HPDE6-E6E7 (cell line): ENCODE results near the gene OR5H6.
"Not testable (repeated sequence)": the region's sequence is repeated elsewhere in the genome, so short reads cannot be mapped to it uniquely, and the experiment has no call there.

Experiments
- DNase-seq: peaks from one replicate; pipeline ENCODE4 v3.0.0; 2011; ENCODE audit warnings: missing footprints; ENCODE audit errors: extremely low spot score

Gene OR5H6

GRCh38 chr3:98263944-98264343, at the start of gene OR5H6:
Gene OR5H6 (plus strand): TSS chr3:98264244. CDS start chr3:98264333, 89 bp downstream.
- no peak for DNase-seq

GRCh38 chr3:98215051-98215450, 49.0 kb upstream of the OR5H6 start:
- no peak for DNase-seq

- no peak for DNase-seq
Observed at GRCh38 chr3:98223907-98224672, 40.0 kb upstream of the OR5H6 start.

- no peak for DNase-seq
Observed at GRCh38 chr3:98232489-98232888, 31.6 kb upstream of the OR5H6 start.

GRCh38 chr3:98233468-98233867, 30.6 kb upstream of the OR5H6 start:
- no peak for DNase-seq

- no peak for DNase-seq
Observed at GRCh38 chr3:98240131-98240530, 23.9 kb upstream of the OR5H6 start.

GRCh38 chr3:98242155-98242554, 21.9 kb upstream of the OR5H6 start:
- DNase-seq, result no peak

- no peak for DNase-seq
Observed at GRCh38 chr3:98243843-98244242, 20.2 kb upstream of the OR5H6 start.

- DNase-seq, result no peak
Observed at GRCh38 chr3:98246142-98246541, 17.9 kb upstream of the OR5H6 start.

- not testable (repeated sequence) for DNase-seq
Observed at GRCh38 chr3:98256026-98256425, 8.0 kb upstream of the OR5H6 start.

- no peak for DNase-seq
Observed at GRCh38 chr3:98259707-98260106, 4.3 kb upstream of the OR5H6 start.

GRCh38 chr3:98262046-98262445, 2.0 kb upstream of the OR5H6 start:
- DNase-seq, result no peak

GRCh38 chr3:98269846-98270245, 5.8 kb downstream of the OR5H6 start:
- DNase-seq, result no peak

GRCh38 chr3:98272126-98272525, 8.1 kb downstream of the OR5H6 start:
- no peak for DNase-seq

GRCh38 chr3:98274914-98275313, 10.9 kb downstream of the OR5H6 start:
- no peak for DNase-seq

- DNase-seq, result no peak
Observed at GRCh38 chr3:98282205-98282604, 18.2 kb downstream of the OR5H6 start, which contains the start of gene OR5H2. Gene OR5H2 (plus strand): TSS chr3:98282505. CDS start chr3:98282903, 398 bp downstream.

GRCh38 chr3:98290916-98291315, 26.9 kb downstream of the OR5H6 start:
- DNase-seq, result no peak

GRCh38 chr3:98291332-98291957, 27.4 kb downstream of the OR5H6 start:
- no peak for DNase-seq
